ENCODE results near the gene TBCA.

The TBCA gene

DNA sequence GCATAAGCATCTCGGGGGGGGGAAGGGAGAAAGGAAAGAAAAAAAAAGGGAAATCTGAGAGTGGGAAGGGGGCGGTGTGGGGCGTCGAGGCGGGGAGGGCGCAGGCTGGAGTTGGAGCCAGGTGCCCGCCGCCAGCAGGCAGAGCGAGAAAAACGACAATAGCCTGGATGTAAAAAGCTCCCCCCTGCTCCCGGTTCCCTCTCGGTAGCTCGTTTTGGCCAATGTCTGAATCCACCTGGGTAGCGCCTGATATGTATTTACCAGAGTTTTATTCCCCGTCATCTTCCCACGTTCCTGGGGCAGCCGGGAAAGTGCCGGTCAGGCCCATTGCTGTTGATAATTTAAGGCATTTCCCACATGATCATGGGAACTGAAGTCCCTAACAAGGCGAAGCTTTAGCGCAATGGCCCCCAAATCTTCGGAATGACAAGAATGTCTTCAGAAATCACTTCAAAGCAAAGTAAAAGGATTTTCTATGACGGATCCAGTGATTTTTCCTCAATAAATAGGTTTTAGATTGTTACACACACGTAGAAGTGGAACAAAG is 134.7 kb downstream of the TBCA start:
- DNase-seq, result no peak

Data from GOT3 (cell line).